Myocyte (in vitro differentiated cells): ENCODE results near the gene FGF11. TPM values are rescaled to one million over a fixed set of nuclear protein-coding genes. Genes with fewer than 3 reads are reported as not detected.
"Not testable (repeated sequence)": the region's sequence is repeated elsewhere in the genome, so short reads cannot be mapped to it uniquely, and the experiment has no call there.

ENCODE experiments used
- DNase-seq: peaks from one replicate; pipeline ENCODE4 v3.0.0-alpha.2; 2012; ENCODE audit warnings: low read depth
- total RNA-seq: library from RNA; depleted of rRNA; stranded (reverse); fragments of >200 nt; gene quantifications from 2 replicates; pipeline ENCODE4 v1.2.3, GENCODE V29; 2014

FGF11 gene
- total RNA-seq, 1 donor from 2014 or later = 41.7 TPM

- no peak for DNase-seq
These were observed 21.7 kb downstream of the FGF11 start for GRCh38 chr17:7460850-7461660.

DNA sequence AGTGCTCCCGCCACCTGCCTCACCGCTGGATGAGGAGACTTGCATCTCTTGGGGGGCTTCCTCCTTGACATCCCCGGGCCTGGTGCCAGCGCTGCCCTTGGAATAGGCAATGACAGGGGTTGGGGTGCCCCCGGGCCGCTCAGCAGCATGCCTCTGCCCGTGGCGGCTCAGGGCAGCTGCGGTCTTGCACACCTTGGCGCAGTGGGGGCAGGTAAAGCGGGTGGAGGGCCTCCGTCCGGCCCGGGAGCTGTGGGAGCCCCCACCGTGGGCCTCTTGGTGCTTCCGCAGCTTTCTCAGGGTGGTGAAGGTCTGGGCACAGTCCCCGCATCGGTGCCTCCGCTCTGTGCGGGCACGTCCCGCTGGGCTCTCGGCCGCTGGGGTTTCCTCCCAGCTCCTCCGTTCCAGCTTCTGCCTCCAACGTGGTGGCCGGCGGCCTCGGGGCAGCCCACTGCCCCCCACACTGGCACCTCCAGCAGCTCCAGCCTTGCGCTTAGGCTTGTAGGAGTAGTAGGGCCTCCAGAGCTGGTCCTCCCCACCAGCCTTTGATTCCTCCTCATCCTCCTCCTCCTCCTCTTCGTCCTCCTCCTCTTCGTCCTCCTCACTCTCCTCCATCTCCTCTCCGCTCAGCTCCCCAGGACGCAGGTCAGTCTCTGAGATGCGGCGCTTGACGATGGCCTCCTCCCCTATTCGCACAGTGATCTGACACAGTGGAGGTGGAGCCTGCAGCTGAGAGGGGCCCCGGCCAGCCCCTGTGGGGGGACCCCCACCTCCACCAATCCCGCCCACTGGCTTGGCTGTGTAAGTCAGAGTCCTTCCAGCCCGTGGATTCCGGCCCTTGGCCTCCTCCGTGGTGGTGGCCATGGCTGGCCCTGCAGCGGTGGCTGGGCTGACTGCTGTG lies 23.4 kb downstream of the FGF11 start:
- DNase-seq = no peak

DNA sequence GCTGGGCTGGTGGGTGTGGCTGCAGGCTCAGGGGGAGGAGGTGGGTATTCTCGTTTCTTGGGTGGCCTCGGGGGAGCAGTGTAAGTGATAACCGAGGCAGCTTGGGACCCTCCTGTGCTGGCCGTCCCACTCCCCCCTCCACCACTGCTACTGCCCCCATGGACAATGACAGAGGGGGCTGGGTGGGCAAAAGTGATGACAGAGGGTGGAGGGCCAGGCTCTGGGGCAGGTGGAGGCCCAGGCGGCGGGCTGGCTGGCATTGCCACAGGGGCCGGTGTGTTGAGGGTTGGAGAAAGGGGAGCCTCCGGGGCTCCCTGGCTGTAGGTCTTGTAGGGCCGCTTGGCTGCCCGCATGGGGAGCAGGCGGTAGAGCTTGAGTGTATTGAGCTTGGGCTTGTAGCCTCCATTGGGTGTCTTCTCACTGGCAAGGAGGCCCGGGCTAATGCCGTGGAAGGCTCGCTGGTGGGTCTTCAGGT lies 24.1 kb downstream of the FGF11 start:
- DNase-seq = no peak

DNA sequence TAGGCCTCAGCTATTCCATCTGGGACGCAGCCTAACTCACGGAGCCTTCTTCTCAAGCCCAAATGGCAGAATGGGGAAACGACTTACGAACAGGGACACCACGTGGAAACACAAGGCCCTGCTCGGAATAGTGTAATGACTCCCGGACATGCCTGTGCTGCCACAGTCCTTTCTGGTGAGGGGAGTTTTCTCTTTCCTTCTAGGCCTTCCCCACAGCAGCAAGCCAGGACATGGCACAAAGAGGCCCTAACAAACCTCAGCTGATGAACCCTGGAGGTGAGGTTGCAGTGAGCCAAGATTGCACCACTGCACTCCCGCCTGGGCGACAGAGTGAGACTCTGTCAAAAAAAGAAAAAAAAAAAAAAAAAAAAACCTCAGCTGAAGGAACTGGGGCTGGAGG lies 24.8 kb downstream of the FGF11 start:
- DNase-seq = no peak

DNA sequence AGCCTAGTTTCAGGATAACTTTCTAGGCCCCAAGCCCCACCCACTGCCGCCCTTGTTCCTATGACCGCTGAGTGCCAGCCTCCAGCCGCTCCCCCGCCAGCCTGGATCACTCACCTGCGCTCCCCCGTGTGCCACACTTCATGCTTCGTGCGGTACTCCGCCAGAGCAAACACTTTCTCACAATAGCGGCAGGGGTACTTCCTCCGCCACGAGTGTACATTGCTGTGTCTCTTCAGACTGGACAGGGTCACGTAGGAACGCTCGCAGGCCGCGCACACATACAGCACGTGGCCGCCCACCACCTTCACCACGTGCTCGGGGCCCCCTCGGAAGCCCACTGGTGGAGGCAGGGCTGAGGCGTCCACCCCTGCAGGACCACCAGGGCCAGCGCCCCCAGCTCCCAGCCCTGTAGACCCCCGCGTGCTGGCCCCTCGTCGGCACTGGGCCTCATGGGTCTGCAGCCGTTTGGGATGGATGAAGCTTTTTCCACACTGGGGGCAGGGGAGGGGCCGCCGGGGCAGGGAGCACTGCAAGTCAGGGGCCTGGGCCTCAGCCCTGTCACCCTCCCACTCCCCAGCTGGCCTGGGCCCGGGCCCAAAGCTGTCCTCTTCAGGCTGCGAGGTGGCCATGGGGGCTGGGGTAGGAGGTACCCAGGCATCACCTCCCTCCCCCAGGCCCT lies 26.4 kb downstream of the FGF11 start:
- DNase-seq = no peak

DNA sequence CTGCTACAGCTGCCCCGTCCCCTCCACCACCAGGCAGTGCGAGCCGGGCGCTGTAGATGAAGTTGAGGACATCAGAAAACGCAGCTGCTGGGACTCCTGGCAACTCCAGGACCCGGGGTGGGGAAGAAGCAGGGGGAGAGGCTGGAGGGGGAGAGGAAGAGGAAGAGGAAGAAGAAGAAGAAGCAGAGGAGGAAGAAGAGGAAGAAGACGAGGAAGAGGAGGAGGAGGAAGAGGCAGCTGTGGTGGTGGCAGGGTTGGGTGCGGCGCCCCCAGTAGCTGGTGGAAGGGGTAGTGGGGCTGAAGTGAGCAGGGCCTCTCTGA lies 27.0 kb downstream of the FGF11 start:
- no peak for DNase-seq

- peak; percentile 79 for DNase-seq
These were observed 27.5 kb downstream of the FGF11 start for GRCh38 chr17:7466639-7467341.

DNA sequence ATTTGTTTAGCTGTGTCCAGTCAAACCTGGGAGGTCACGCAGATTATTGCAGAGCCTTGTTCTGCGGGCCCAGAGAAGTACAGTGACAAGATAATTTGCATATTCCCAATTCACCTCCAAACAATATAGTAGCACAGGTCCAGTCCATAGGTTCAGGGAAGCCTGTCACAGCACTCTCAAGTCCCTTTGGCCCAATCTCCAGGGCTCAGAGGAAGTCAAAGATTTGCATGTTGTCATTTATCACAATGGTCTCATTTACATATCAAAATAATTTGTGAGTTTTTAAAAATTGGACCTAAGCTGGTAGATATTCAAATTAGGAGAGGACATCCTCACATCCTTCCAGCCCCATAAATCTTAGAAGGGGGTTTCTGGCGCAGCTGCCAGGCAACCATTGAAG lies 28.2 kb downstream of the FGF11 start:
- no peak for DNase-seq

GRCh38 chr17:7468290-7468689 lies 29.0 kb downstream of the FGF11 start:
- no peak for DNase-seq

DNA sequence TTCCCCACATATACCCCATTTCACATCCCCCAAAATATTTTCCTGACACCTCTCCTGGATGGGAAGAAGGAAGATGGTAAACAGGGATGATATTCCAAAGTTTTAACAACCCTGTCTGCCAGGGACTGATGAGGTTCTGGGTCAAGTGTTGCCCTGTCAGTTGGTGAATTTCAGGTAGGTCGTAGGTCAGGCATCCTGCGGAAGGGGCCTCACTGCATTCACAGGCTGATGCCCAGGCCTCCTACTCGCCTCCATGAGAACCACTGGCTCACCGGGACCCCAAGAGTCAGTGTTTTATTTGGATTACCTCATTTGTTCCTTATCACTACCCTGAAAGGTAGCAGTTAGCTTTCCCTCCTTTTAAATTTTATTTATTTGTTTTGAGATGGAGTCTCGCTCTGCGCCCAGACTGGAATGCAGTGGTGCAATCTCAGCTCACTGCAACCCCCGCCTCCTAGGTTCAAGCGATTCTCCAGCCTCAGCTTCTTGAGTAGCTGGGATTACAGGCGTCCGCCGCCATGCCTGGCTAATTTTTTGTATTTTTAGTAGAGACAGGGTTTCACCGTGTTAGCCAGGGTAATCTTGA lies 29.6 kb downstream of the FGF11 start:
- DNase-seq = no peak

DNA sequence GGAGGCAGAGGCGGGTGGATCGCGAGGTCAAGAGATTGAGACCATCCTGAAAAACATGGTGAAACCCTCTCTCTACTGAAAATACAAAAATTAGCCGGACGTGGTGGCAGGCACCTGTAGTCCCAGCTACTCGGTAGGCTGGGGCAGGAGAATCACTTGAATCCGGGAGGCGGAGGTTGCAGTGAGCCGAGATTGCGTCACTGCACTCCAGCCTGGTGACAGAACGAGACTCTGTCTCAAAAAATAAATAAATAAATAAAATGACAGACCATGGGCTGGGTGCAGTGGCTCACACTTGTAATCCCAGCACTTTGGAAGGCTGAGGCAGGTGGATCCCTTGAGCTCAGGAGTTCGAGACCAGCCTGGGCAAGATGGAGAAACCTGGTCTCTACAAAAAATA lies 30.5 kb downstream of the FGF11 start:
- DNase-seq = not testable (repeated sequence)

DNA sequence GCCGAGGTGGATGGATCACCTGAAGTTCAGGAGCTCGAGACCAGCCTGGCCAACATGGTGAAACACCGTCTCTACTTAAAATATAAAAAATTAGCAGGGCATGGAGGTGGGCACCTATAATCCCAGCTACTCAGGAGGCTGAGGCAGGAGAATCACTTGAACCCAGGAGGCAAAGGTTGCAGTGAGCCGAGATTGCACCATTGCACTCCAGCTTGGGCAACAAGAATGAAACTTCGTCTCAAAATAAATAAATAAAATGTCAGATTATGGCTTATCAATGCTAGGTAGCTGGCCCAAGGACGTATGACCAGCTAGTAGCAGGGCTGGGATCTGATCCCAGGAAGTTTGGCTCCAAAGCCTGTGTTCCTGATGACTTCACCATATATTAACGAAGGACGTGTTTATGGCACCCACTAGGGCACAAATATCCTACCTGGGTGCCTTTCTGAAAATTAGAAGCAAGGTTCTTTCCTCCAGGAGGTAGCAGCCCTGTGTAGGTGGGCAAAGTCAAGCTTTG lies 31.2 kb downstream of the FGF11 start:
- DNase-seq = not testable (repeated sequence)

GRCh38 chr17:7471729-7472128 lies 32.4 kb downstream of the FGF11 start:
- no peak for DNase-seq

DNA sequence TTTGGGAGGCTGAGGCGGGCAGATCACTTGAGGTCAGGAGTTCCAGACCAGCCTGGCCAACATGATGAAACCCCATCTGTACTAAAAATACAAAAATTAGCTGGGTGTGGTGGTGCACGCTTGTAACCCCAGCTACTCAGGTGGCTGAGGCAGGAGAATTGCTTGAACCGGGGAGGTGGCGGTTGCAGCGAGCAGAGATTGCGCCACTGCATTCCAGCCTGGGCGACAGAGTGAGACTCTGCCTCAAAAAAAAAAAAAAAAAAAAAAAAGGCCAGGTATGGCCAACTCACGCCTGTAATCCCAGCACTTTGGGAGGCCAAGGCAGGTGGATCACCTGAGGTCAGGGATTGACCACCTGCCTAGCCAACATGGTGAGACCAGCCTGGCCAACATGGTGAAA lies 35.5 kb downstream of the FGF11 start:
- not testable (repeated sequence) for DNase-seq

- DNase-seq = peak; percentile 53
These were observed 36.6 kb downstream of the FGF11 start for GRCh38 chr17:7475764-7476422.

GRCh38 chr17:7476494-7476893 lies 37.2 kb downstream of the FGF11 start:
- no peak for DNase-seq

DNA sequence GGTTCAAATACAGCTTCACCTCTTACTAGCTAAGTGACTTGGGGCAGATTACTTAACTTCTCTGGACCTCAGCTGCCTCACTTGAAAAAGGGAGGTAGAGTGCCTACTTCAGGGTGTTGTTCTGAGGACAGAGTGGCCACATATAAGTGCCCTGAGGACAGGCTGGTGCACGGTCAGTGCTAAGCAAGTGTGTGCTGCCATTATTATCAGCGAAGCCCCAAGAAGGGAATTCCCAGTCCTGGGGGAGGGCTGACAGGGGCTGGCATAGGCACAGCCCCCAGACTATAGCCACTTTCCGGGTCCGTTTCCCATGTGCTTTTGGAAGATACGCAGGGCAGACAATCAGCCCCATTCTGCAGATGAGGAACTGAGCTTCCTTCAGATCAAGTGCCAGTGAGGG lies 37.6 kb downstream of the FGF11 start:
- no peak for DNase-seq

DNA sequence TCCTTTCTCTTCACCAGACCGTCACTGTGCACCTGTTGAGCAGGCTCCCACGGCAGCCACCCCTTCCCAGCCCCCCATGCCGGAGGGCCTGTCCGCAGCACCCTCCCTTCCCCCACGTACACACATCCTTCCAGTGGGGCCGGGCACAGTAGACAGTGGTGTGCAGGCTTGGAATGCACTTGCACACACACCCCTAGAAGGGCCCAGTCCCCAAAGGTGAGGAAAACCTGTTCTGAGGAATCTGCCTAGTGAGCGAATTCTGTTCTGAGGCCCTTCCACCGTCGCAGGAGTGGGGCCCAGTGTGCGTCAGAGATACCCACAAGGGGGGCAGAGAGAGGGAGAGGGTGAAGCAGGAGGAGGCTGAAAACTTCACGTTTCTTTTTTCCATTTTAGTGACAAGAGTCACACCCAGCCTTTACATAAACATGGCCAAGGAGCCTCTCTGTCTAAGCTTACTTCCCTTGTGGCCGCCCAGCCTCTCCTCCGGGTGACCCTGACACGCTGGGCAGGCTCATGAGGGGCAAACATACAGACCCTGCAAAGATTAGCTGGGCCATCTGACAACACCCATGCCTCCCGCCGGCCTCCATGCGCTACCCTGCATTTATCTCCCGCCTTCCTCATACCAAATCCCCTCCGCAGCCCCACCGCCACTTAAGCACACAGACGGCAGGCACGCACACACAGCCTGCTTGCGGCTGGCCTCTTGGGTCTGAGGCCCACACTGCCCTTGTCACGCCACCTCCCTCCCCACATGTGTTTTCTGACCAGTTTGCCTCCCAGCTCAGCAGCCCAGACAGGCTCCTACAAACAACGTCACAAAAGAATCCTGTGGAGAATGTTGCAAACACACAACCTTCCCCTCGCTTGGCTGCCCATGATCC lies 38.3 kb downstream of the FGF11 start:
- peak; percentile 95 for DNase-seq
